Ureter (tissue), 1 donor: Measurements from ENCODE around the gene RBMX2. TPM values are rescaled to one million over a fixed set of nuclear protein-coding genes. Genes with fewer than 3 reads are reported as not detected.

Experiments
- DNase-seq: peaks from one replicate; pipeline ENCODE4 v3.0.0-alpha.2; 2020; ENCODE audit warnings: low spot score
- total RNA-seq: library from RNA; stranded (reverse); gene quantifications from one replicate; pipeline ENCODE4 v1.2.4, GENCODE V29; 2023
- donor health status: DM: yes; HTN: yes; CAD: no.

RBMX2 gene
- total RNA-seq, 1 donor from 2014 or later = 17.5 TPM

GRCh38 chrX:130446974-130447373 lies 45.2 kb downstream of the RBMX2 start:
- no peak for DNase-seq

Other genes starting within 250 kb of the RBMX2 start
- gene AIFM1, start 236.1 kb upstream of the RBMX2 start, total RNA-seq = 28.5 TPM
- 1.9 TPM for gene RAB33A, start 230.0 kb upstream of the RBMX2 start, total RNA-seq
- 8.3 TPM for gene ZNF280C, start 133.1 kb upstream of the RBMX2 start, total RNA-seq
- gene SLC25A14, start 62.1 kb upstream of the RBMX2 start, total RNA-seq = 13.6 TPM
- gene GPR119, start 16.3 kb upstream of the RBMX2 start, total RNA-seq = not detected